ENCODE measurements around the gene ZPBP.

GRCh38 chr7:50119815-50120637 lies 27.0 kb upstream of the ZPBP start:
- TF ChIP-seq, protein P1, sequence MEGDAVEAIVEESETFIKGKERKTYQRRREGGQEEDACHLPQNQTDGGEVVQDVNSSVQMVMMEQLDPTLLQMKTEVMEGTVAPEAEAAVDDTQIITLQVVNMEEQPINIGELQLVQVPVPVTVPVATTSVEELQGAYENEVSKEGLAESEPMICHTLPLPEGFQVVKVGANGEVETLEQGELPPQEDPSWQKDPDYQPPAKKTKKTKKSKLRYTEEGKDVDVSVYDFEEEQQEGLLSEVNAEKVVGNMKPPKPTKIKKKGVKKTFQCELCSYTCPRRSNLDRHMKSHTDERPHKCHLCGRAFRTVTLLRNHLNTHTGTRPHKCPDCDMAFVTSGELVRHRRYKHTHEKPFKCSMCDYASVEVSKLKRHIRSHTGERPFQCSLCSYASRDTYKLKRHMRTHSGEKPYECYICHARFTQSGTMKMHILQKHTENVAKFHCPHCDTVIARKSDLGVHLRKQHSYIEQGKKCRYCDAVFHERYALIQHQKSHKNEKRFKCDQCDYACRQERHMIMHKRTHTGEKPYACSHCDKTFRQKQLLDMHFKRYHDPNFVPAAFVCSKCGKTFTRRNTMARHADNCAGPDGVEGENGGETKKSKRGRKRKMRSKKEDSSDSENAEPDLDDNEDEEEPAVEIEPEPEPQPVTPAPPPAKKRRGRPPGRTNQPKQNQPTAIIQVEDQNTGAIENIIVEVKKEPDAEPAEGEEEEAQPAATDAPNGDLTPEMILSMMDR (IDR thresholded peaks at IDR 0.05; ENCODE audit: insufficient read depth, low read length), result peak; percentile 30
- TF ChIP-seq POLR2AphosphoS5 (IDR thresholded peaks at IDR 0.05; ENCODE audit: low read depth) (no peak), REST (IDR thresholded peaks at IDR 0.05; ENCODE audit: insufficient replicate concordance, low read depth) (no peak), GABPA (IDR thresholded peaks at IDR 0.05; ENCODE audit: low read depth) (no peak), SPI1 (IDR thresholded peaks at IDR 0.05; ENCODE audit: borderline replicate concordance, low read depth) (no peak)

Measured in HL-60 (cell line).